ENCODE results near the gene POU4F1.

- TF ChIP-seq CTCF (IDR thresholded peaks at IDR 0.05) = no peak
- no peak for TF ChIP-seq EZH2 (IDR thresholded peaks at IDR 0.05; ENCODE audit: borderline replicate concordance, insufficient read depth, low read depth, low read length, poor library complexity, severe bottlenecking)
Observed at GRCh38 chr13:78598116-78598781, 5.1 kb downstream of the POU4F1 start.

All from B cell (primary cell).